HUES64 (cell line): ENCODE results near the gene PXT1.
A peak's percentile ranks its signal among the peaks of the same experiment; 100 is the strongest.
"Not testable (repeated sequence)": the region's sequence is repeated elsewhere in the genome, so short reads cannot be mapped to it uniquely, and the experiment has no call there.

ENCODE experiments used
- H3K27ac ChIP-seq: 2 replicates; pipeline ENCODE4 v1.7.0; 2013; ENCODE audit warnings: low read depth, low read length, inconsistent platforms
- H3K27me3 ChIP-seq: 2 replicates; pipeline ENCODE4 v1.6.1; 2013; ENCODE audit warnings: mild to moderate bottlenecking, low read length; ENCODE audit not compliant: insufficient read depth
- H3K36me3 ChIP-seq: 2 replicates; pipeline ENCODE4 v1.6.1; 2013; ENCODE audit warnings: mild to moderate bottlenecking, low read length; ENCODE audit not compliant: insufficient read depth
- H3K4me1 ChIP-seq: 2 replicates; pipeline ENCODE4 v1.6.1; 2013; ENCODE audit warnings: mild to moderate bottlenecking, low read length, moderate library complexity; ENCODE audit not compliant: insufficient read depth
- H3K4me3 ChIP-seq: 2 replicates; pipeline ENCODE4 v1.5.1; 2013; ENCODE audit warnings: mild to moderate bottlenecking, low read length, moderate library complexity
- H3K9ac ChIP-seq: 2 replicates; pipeline ENCODE4 v1.6.1; 2013; ENCODE audit warnings: mild to moderate bottlenecking, low read depth, low read length
- H3K9me3 ChIP-seq: 2 replicates; pipeline ENCODE4 v1.6.1; 2013; ENCODE audit warnings: low read depth, low read length; ENCODE audit not compliant: insufficient read depth
- WGBS: fragments of 150-250, 120-280 bp; methylation state at CpG from one replicate; pipeline ENCODE4 v1.1.7; 2013; ENCODE audit warnings: missing lambda C conversion rate; 5-methylcytosine and 5-hydroxymethylcytosine counted together

PXT1 gene

DNA sequence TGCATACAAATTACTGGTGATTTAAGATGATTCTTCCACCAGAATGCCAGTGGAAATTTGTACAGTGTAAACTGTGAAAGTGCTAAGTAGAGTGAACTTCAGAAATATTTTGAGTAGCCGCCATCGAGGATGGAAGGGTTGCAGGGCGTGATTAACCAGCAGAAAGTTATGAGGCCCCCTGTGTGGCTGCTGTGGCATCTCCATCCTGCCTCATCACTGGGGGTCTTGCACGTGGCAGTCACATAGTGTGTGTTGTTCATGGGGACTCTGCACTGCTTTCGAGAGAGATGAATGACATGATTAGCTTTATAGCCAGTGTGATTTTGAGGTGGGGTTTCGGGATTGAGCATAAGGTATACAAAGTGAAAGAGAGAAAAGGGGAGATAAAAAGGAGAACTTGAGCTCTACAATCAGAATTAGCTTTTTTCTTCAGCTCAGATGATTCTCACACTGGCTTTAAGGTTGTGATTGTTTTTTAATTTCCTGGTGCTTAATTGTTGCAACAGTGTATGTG lies 26.6 kb upstream of the PXT1 start:
- no peak overlapping the region for H3K27ac ChIP-seq

DNA sequence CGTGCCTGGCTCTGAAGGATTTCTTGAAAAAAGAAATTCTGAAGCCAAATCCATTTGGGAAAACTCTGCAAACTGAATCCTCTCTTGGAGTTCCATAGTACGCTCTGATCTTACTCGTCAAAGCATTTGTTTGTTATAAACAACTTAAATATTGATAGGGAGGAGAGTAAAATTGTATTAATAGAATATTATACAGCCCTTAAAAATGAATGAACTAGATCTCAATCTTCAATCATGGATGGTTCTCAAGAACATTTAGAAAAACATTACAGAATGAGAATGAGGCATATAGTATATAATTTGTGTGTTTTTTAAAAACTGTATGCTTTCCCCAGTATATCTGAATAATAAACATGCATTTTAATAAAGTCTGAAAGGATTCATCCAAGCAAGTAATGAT lies 25.0 kb upstream of the PXT1 start:
- H3K27ac ChIP-seq, result no peak overlapping the region
- peaks cover 22% of the 10 kb centered on the region for H3K36me3 ChIP-seq
- H3K4me3 ChIP-seq, result no peak overlapping the region
- H3K9ac ChIP-seq, result no peak overlapping the region
- H3K27me3 ChIP-seq, result no peaks in the 10 kb centered on the region
- WGBS, result 95% methylated on average over 3 of the region's 3 CpGs
- peaks cover 7% of the 10 kb centered on the region; the same call in 1 of the 2 replicates for H3K4me1 ChIP-seq
- no peaks in the 10 kb centered on the region for H3K9me3 ChIP-seq

More for the DNA sequence above, 26.6 kb upstream of the PXT1 start:
- no peaks in the 10 kb centered on the region for H3K4me1 ChIP-seq
- H3K4me3 ChIP-seq, result no peak overlapping the region
- WGBS, result 85% methylated on average over 6 of the region's 6 CpGs
- H3K36me3 ChIP-seq, result peaks cover 26% of the 10 kb centered on the region
- no peaks in the 10 kb centered on the region for H3K9me3 ChIP-seq
- H3K9ac ChIP-seq, result no peak overlapping the region
- no peaks in the 10 kb centered on the region for H3K27me3 ChIP-seq

DNA sequence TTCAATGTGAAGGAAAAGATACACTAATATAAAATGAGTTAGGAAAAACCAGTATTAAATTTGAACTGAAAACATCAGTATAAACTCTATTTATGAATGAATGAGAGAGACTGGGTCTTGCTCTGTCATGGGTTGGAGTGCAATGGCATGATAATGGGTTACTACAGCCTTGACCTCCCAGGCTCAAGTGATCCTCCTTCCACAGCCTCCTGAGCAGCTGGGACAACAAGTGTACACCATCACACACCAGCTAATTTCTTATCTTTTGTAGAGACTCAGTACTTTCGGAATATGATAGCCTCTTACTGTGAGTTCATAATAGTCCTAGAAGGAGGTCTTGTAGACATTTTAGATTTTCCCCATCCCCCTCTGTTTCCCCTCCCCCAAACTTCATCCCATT lies 21.6 kb upstream of the PXT1 start:
- no CpG with 5 or more reads among the region's 1 CpG for WGBS
- Histone ChIP-seq H3K36me3 (no peaks in the 10 kb centered on the region), H3K9ac (no peak overlapping the region), H3K4me1 (peaks cover 7% of the 10 kb centered on the region; the same call in 1 of the 2 replicates), H3K4me3 (no peak overlapping the region), H3K27me3 (no peaks in the 10 kb centered on the region), H3K9me3 (no peaks in the 10 kb centered on the region), H3K27ac (no peak overlapping the region)

- no peaks in the 10 kb centered on the region for H3K9me3 ChIP-seq
- no peaks in the 10 kb centered on the region for H3K27me3 ChIP-seq
- no peak overlapping the region for H3K9ac ChIP-seq
- WGBS, result no CpG with 5 or more reads among the region's 1 CpG
- no peak overlapping the region for H3K27ac ChIP-seq
- H3K4me1 ChIP-seq, result peaks cover 7% of the 10 kb centered on the region; the same call in 1 of the 2 replicates
- H3K4me3 ChIP-seq, result no peak overlapping the region
- no peaks in the 10 kb centered on the region for H3K36me3 ChIP-seq
Observed at GRCh38 chr6:36463676-36464075, 21.0 kb upstream of the PXT1 start.

DNA sequence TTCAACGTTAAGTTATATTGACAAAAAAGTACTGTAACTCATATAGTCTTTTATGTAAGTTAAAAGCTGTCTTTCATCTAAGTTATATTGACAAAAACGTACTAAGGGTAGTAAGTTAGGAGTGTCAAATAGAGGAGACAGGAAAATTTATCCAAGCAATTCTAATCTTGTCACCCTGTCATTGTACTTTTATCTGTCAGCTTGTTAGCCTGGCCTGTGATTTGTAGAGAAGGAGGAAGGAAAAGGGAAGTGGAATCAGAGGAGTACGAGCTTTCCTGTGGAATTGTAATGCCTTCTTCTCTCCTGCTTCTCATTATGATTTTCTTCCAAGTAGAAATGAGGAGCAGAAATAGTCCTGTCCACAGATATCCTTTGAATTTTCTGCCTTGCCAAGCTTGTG lies 19.0 kb upstream of the PXT1 start:
- WGBS, result 82% methylated on average over 2 of the region's 3 CpGs
- H3K27me3 ChIP-seq, result no peaks in the 10 kb centered on the region
- H3K4me3 ChIP-seq, result no peak overlapping the region
- no peak overlapping the region for H3K9ac ChIP-seq
- peaks cover 7% of the 10 kb centered on the region; the same call in 1 of the 2 replicates for H3K4me1 ChIP-seq
- H3K36me3 ChIP-seq, result no peaks in the 10 kb centered on the region
- no peaks in the 10 kb centered on the region for H3K9me3 ChIP-seq
- no peak overlapping the region for H3K27ac ChIP-seq

- Histone ChIP-seq H3K9me3 (no peaks in the 10 kb centered on the region), H3K27ac (no peak overlapping the region), H3K4me1 (peaks cover 7% of the 10 kb centered on the region; the same call in 1 of the 2 replicates), H3K9ac (no peak overlapping the region), H3K36me3 (no peaks in the 10 kb centered on the region), H3K4me3 (no peak overlapping the region), H3K27me3 (no peaks in the 10 kb centered on the region)
Observed at GRCh38 chr6:36460916-36461315, 18.3 kb upstream of the PXT1 start.

- Histone ChIP-seq H3K9ac (no peak overlapping the region), H3K27ac (no peak overlapping the region), H3K27me3 (no peaks in the 10 kb centered on the region), H3K36me3 (no peaks in the 10 kb centered on the region), H3K9me3 (no peaks in the 10 kb centered on the region), H3K4me1 (peaks cover 7% of the 10 kb centered on the region; the same call in 1 of the 2 replicates), H3K4me3 (no peak overlapping the region)
Observed at GRCh38 chr6:36459501-36459900, 16.8 kb upstream of the PXT1 start.

GRCh38 chr6:36455486-36456027 lies 12.9 kb upstream of the PXT1 start:
- Histone ChIP-seq H3K9me3 (no peaks in the 10 kb centered on the region), H3K36me3 (0 out of 2 replicates have a peak, but pooled peaks cover 5% of the 10 kb centered on the region), H3K4me1 (no peaks in the 10 kb centered on the region), H3K27ac (no peak overlapping the region), H3K27me3 (no peaks in the 10 kb centered on the region), H3K4me3 (no peak overlapping the region), H3K9ac (no peak overlapping the region)
- WGBS, result 98% methylated on average over 3 of the region's 3 CpGs

DNA sequence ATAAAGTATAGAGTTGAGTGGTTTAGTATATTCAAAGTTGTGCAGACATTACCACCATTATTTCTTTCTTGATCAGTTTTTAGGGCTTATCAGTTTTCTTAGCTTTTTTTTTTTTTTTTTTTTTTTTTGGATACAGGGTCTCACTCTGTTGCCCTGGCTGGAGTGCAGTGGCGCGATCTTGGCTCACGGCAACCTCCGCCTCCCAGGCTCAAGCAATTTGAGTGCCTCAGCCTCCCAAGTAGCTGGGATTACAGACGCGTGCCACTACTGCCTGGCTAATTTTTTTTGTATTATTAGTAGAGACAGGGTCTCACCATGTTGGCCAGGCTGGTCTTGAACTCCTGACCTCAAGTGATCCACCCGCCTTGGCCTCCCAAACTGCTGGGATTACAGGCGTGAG lies 10.2 kb upstream of the PXT1 start:
- H3K36me3 ChIP-seq, H3K27ac ChIP-seq, H3K9ac ChIP-seq, H3K27me3 ChIP-seq, H3K4me1 ChIP-seq, H3K9me3 ChIP-seq, H3K4me3 ChIP-seq: not testable (repeated sequence)
- WGBS, result 91% methylated on average over 8 of the region's 8 CpGs

DNA sequence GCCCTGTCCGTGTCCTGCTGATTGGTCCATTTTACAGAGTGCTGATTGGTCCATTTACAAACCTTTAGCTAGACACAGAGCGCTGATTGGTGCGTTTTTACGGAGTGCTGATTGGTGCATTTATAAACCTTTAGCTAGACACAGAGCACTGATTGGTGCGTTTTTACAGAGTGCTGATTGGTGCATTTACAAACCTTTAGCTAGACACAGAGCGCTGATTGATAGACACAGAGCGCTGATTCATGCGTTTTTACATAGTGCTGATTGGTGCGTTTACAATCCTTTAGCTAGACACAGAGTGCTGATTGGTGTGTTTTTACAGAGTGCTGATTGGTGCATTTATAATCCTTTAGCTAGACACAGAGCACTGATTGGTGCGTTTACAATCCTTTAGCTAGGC lies 6.5 kb upstream of the PXT1 start:
- 97% methylated on average over 10 of the region's 10 CpGs for WGBS

DNA sequence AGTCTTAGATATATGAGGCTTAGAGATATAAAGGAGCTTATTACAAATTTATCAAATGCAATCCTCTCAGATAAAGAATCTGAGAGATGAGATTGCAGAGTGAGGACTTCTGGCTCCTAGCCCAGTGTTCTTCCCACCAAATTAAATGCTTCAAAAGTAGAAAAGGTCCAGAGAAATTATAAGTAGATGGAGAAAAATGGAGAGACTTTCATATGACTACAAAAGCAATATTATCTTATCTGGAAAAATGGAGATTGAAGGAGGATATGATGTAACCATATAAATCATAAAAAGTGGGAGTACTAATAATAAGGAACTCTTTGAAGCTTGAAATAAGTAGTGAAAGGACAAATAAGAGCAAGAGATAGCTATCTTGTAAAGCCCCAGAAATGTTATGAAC lies 3.0 kb upstream of the PXT1 start:
- no peak overlapping the region for H3K27ac ChIP-seq
- no peak overlapping the region for H3K9ac ChIP-seq

More for the DNA sequence above, 6.5 kb upstream of the PXT1 start:
- not testable (repeated sequence) for H3K27me3 ChIP-seq, H3K36me3 ChIP-seq, H3K27ac ChIP-seq, H3K4me3 ChIP-seq, H3K9me3 ChIP-seq, H3K9ac ChIP-seq, H3K4me1 ChIP-seq

GRCh38 chr6:36444470-36444869 lies 1.8 kb upstream of the PXT1 start:
- Histone ChIP-seq H3K27me3 (no peaks in the 10 kb centered on the region), H3K9ac (no peak overlapping the region), H3K4me3 (peak overlapping the region; percentile 92), H3K9me3 (no peaks in the 10 kb centered on the region), H3K27ac (no peak overlapping the region), H3K36me3 (no peaks in the 10 kb centered on the region), H3K4me1 (peaks cover 20% of the 10 kb centered on the region)
- 89% methylated on average over 3 of the region's 3 CpGs for WGBS

More for the DNA sequence above, 3.0 kb upstream of the PXT1 start:
- Histone ChIP-seq H3K36me3 (no peaks in the 10 kb centered on the region), H3K4me3 (no peak overlapping the region), H3K4me1 (peaks cover 20% of the 10 kb centered on the region), H3K27me3 (no peaks in the 10 kb centered on the region), H3K9me3 (no peaks in the 10 kb centered on the region)
